HEK293 (cell line): ENCODE measurements around the gene TBC1D12.

ENCODE experiments used
- CTCF ChIP-seq: fragments of 450-650 bp; formaldehyde crosslinking; IDR thresholded peaks from 2 replicates; pipeline ENCODE4 v1.5.1; 2016; ENCODE audit warnings: missing biosample characterization, missing genetic modification characterization
- GLI4 ChIP-seq: fragments of 450-650 bp; formaldehyde crosslinking; IDR thresholded peaks from 2 replicates; pipeline ENCODE4 v1.5.1; 2016; ENCODE audit warnings: missing biosample characterization, missing genetic modification characterization
- PATZ1 ChIP-seq: fragments of 450-650 bp; formaldehyde crosslinking; IDR thresholded peaks from 2 replicates; pipeline ENCODE4 v1.5.1; 2016; ENCODE audit warnings: missing biosample characterization, missing genetic modification characterization
- ZFP69B ChIP-seq: fragments of 450-650 bp; formaldehyde crosslinking; IDR thresholded peaks from 2 replicates; pipeline ENCODE4 v1.5.1; 2016; ENCODE audit warnings: missing biosample characterization, missing genetic modification characterization
- ZNF138 ChIP-seq: fragments of 450-650 bp; formaldehyde crosslinking; IDR thresholded peaks from 2 replicates; pipeline ENCODE4 v1.5.1; 2016; ENCODE audit warnings: missing biosample characterization, missing genetic modification characterization, borderline replicate concordance
- ZNF16 ChIP-seq: fragments of 450-650 bp; formaldehyde crosslinking; IDR thresholded peaks from 2 replicates; pipeline ENCODE4 v1.5.1; 2016; ENCODE audit warnings: low read depth, missing biosample characterization, missing genetic modification characterization
- ZNF274 ChIP-seq, 2 experiments: fragments of 200-500 bp in 1 of 2; fragments of 450-650 bp in 1 of 2; sonication (Bioruptor generic) in 1 of 2; formaldehyde crosslinking in 1 of 2; IDR thresholded peaks; 2 replicates each; pipeline versions ENCODE4 v1.5.1 to v1.6.1; 2014 to 2016; ENCODE audit warnings: borderline replicate concordance in 1 of 2, inconsistent platforms in 1 of 2, low read length in 1 of 2, missing biosample characterization in 1 of 2, missing genetic modification characterization in 1 of 2
- ZNF624 ChIP-seq: fragments of 450-650 bp; formaldehyde crosslinking; IDR thresholded peaks from 2 replicates; pipeline ENCODE4 v1.5.1; 2017; ENCODE audit warnings: missing biosample characterization, missing genetic modification characterization
- ZNF777 ChIP-seq: fragments of 450-650 bp; formaldehyde crosslinking; IDR thresholded peaks from 2 replicates; pipeline ENCODE4 v1.5.1; 2017; ENCODE audit warnings: missing biosample characterization, missing genetic modification characterization, borderline replicate concordance
- ZNF837 ChIP-seq: fragments of 450-650 bp; formaldehyde crosslinking; IDR thresholded peaks from 2 replicates; pipeline ENCODE4 v1.5.1; 2016; ENCODE audit warnings: missing biosample characterization, missing genetic modification characterization

- no peak for TF ChIP-seq GLI4
- TF ChIP-seq CTCF (tag by site-specific recombination), result no peak
- no peak for TF ChIP-seq ZFP69B
- TF ChIP-seq ZNF624 (tag by site-specific recombination), result no peak
- no peak for TF ChIP-seq ZNF837
- TF ChIP-seq ZNF16 (tag by site-specific recombination), result no peak
- no peak for TF ChIP-seq ZNF777 (tag by site-specific recombination)
- no peak for TF ChIP-seq ZNF274 (IDR thresholded peaks at IDR 0.05; ENCODE audit: low read length)
- TF ChIP-seq ZNF274 (tag by site-specific recombination; IDR thresholded peaks at IDR 0.05; ENCODE audit: borderline replicate concordance), result no peak
- TF ChIP-seq ZNF138, result no peak
- no peak for TF ChIP-seq PATZ1
Measured at GRCh38 chr10:94456942-94457341, 54.6 kb downstream of the TBC1D12 start.
